ENCODE results near the gene WDR62.

WDR62 gene

DNA sequence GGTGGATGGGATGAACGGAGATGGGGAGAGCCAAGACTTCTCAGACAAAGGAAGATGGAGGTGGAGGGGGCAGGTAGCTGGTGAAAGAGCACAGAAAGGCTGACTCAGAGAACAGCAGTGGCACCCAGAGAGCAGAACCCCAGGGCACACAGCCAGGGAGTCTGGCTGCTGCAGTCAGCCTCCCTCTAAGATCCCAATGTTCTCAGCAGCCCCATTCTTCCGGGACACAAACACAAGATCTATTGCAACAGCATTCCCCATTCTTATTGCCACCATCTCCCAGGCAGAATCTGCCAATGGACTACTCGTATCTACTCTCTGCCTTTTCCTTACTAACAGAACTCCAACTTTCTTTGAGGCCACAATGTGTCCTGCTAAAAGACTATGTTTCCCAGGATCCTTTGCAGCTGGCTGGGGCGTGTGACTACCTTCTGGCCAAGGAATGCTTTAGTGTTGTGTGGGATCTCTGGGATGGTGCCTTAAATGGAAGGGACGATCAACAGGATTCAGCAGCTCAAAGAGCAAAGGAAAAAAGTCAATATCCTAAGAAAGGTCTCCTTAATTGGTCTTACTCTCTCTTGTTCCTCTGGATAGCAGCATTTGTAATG is 8.2 kb upstream of the WDR62 start:
- no peak overlapping the region for H3K4me3 ChIP-seq (ENCODE audit: low read depth, low read length)
- H3K9ac ChIP-seq (ENCODE audit: low read depth, low read length), result no peak overlapping the region
- H3K27me3 ChIP-seq (ENCODE audit: control insufficient read depth, insufficient read depth, low read length), result no peaks in the 10 kb centered on the region
- peaks cover 6% of the 10 kb centered on the region for H3K4me1 ChIP-seq (ENCODE audit: control insufficient read depth, insufficient read depth, low read length)
- H3K9me3 ChIP-seq (ENCODE audit: control insufficient read depth, insufficient read depth, low read length), result no peaks in the 10 kb centered on the region
- H3K36me3 ChIP-seq (ENCODE audit: control insufficient read depth, insufficient read depth, low read length), result no peaks in the 10 kb centered on the region

- H3K4me1 ChIP-seq (ENCODE audit: control insufficient read depth, insufficient read depth, low read length), result peaks cover 8% of the 10 kb centered on the region
- H3K9ac ChIP-seq (ENCODE audit: low read depth, low read length), result no peak overlapping the region
- H3K36me3 ChIP-seq (ENCODE audit: control insufficient read depth, insufficient read depth, low read length), result no peaks in the 10 kb centered on the region
- no peaks in the 10 kb centered on the region for H3K27me3 ChIP-seq (ENCODE audit: control insufficient read depth, insufficient read depth, low read length)
- H3K4me3 ChIP-seq (ENCODE audit: low read depth, low read length), result no peak overlapping the region
- no peaks in the 10 kb centered on the region for H3K9me3 ChIP-seq (ENCODE audit: control insufficient read depth, insufficient read depth, low read length)
Observed at GRCh38 chr19:36047835-36048234, 6.9 kb upstream of the WDR62 start.

DNA sequence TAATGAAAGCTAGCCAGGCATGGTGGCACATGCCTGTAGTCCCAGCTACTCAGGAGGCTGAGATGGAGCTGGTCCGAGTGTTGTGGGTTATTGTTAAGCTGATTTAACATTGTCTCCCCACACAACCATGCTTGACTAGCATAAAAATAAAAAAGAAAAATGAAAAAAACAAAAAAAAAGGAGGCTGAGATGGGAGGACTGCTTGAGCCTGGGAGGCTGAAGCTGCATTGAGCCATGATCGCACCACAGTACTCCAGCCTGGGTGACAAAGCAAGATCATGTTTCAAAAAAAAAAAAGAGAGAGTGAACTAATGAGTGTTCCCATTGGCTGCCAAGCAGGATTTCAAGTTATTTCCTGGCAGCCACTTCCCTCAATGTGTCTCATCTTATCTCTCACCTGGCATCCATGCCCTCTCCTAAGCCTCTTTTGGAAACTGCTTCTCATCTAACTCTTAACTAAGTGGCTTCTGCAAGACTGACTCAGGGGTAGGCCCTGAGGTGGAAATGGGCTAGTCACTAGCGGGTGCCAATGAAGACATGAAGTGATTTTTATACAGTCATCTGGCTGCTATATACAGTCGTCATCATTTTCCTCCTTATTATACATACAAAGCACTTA is 5.5 kb upstream of the WDR62 start:
- H3K36me3 ChIP-seq (ENCODE audit: control insufficient read depth, insufficient read depth, low read length), result no peaks in the 10 kb centered on the region
- H3K9me3 ChIP-seq (ENCODE audit: control insufficient read depth, insufficient read depth, low read length), result no peaks in the 10 kb centered on the region
- H3K4me3 ChIP-seq (ENCODE audit: low read depth, low read length), result no peak overlapping the region
- H3K27me3 ChIP-seq (ENCODE audit: control insufficient read depth, insufficient read depth, low read length), result no peaks in the 10 kb centered on the region
- H3K4me1 ChIP-seq (ENCODE audit: control insufficient read depth, insufficient read depth, low read length), result peaks cover 8% of the 10 kb centered on the region
- H3K9ac ChIP-seq (ENCODE audit: low read depth, low read length), result no peak overlapping the region

GRCh38 chr19:36051236-36051635 is 3.5 kb upstream of the WDR62 start:
- Histone ChIP-seq H3K4me3 (ENCODE audit: low read depth, low read length) (peak overlapping the region; percentile 9), H3K27me3 (ENCODE audit: control insufficient read depth, insufficient read depth, low read length) (no peaks in the 10 kb centered on the region), H3K4me1 (ENCODE audit: control insufficient read depth, insufficient read depth, low read length) (peaks cover 8% of the 10 kb centered on the region), H3K36me3 (ENCODE audit: control insufficient read depth, insufficient read depth, low read length) (no peaks in the 10 kb centered on the region), H3K9ac (ENCODE audit: low read depth, low read length) (no peak overlapping the region), H3K9me3 (ENCODE audit: control insufficient read depth, insufficient read depth, low read length) (no peaks in the 10 kb centered on the region)

GRCh38 chr19:36051637-36052036 is 3.1 kb upstream of the WDR62 start:
- H3K4me1 ChIP-seq (ENCODE audit: control insufficient read depth, insufficient read depth, low read length), result peaks cover 12% of the 10 kb centered on the region
- H3K9me3 ChIP-seq (ENCODE audit: control insufficient read depth, insufficient read depth, low read length), result no peaks in the 10 kb centered on the region
- no peaks in the 10 kb centered on the region for H3K27me3 ChIP-seq (ENCODE audit: control insufficient read depth, insufficient read depth, low read length)
- no peaks in the 10 kb centered on the region for H3K36me3 ChIP-seq (ENCODE audit: control insufficient read depth, insufficient read depth, low read length)
- H3K4me3 ChIP-seq (ENCODE audit: low read depth, low read length), result peak overlapping the region; percentile 9
- H3K9ac ChIP-seq (ENCODE audit: low read depth, low read length), result no peak overlapping the region

DNA sequence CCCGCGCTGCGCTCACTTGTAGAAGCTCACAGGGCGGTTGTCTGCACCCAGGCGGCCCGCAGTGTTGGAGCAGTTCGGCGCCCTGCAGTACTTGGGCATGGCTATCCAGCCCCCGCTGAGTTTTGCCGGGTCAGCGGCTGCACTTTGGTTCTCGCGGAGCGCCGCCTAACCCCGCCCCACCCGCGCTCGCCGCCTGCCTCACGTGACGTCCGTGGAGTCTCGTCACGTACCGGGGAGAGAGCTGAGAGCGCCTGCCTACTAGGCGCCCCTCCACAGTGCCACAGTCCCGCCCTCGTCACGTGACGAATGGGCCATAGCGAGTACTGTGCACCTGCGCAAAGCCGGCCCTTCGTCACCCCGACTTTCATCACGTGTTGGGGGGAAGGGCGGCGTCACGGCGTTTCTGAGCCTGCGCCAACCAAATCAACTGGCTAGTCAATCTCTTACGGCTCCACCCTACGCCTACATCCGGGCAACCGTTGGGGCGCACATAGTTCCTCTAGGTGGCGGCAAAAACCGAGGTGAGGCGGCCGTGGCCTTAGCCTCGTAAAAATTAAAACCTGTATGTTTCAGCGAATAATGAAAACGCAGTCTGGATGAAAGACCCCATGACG is 471 bp upstream of the WDR62 start, which contains the start of gene THAP8:
THAP8 (minus strand) TSS at position 167 of the 614 bp plus-strand sequence; CDS start at position 99, 68 bp downstream.
- Histone ChIP-seq H3K9me3 (ENCODE audit: control insufficient read depth, insufficient read depth, low read length) (no peaks in the 10 kb centered on the region), H3K36me3 (ENCODE audit: control insufficient read depth, insufficient read depth, low read length) (peaks cover 8% of the 10 kb centered on the region), H3K4me1 (ENCODE audit: control insufficient read depth, insufficient read depth, low read length) (peaks cover 12% of the 10 kb centered on the region), H3K9ac (ENCODE audit: low read depth, low read length) (peak within 1 kb of the TSS; percentile 74), H3K27me3 (ENCODE audit: control insufficient read depth, insufficient read depth, low read length) (no peaks in the 10 kb centered on the region), H3K4me3 (ENCODE audit: low read depth, low read length) (peak within 1 kb of the TSS; percentile 95)

DNA sequence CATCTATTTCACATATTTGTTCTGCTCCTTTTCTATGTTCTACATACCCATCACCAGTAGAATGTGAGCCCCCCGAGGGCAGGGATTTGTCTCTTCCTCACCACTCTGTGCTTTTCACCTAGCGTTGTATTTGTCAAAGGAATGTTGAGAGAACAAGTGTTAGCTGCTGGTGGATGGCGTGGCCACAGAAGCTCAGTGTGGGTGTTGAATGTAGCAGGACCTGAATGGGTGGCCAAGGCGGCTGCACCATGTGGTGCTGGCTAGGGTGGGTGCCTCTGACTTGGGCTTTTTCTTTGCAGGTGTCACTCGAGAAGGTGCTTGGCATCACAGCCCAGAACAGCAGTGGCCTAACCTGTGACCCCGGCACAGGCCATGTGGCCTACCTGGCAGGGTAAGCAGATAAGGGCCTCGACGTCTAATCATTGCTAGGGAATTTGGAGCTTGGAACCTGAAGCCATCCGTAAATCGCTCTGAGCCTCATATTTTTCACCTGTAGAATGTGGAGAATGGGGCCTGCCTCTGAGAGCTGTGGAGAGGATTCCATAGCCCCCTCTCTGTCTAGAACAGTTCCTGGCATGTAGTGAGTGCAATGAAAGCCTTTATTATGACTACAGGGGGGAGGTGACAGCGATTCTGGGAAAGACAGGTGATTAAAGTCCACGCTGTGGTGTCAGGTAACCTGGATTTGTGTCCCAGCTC is 3.9 kb downstream of the WDR62 start:
- Histone ChIP-seq H3K27me3 (ENCODE audit: control insufficient read depth, insufficient read depth, low read length) (no peaks in the 10 kb centered on the region), H3K36me3 (ENCODE audit: control insufficient read depth, insufficient read depth, low read length) (peaks cover 38% of the 10 kb centered on the region), H3K4me1 (ENCODE audit: control insufficient read depth, insufficient read depth, low read length) (peaks cover 4% of the 10 kb centered on the region), H3K4me3 (ENCODE audit: low read depth, low read length) (no peak overlapping the region), H3K9me3 (ENCODE audit: control insufficient read depth, insufficient read depth, low read length) (no peaks in the 10 kb centered on the region), H3K9ac (ENCODE audit: low read depth, low read length) (no peak overlapping the region)

DNA sequence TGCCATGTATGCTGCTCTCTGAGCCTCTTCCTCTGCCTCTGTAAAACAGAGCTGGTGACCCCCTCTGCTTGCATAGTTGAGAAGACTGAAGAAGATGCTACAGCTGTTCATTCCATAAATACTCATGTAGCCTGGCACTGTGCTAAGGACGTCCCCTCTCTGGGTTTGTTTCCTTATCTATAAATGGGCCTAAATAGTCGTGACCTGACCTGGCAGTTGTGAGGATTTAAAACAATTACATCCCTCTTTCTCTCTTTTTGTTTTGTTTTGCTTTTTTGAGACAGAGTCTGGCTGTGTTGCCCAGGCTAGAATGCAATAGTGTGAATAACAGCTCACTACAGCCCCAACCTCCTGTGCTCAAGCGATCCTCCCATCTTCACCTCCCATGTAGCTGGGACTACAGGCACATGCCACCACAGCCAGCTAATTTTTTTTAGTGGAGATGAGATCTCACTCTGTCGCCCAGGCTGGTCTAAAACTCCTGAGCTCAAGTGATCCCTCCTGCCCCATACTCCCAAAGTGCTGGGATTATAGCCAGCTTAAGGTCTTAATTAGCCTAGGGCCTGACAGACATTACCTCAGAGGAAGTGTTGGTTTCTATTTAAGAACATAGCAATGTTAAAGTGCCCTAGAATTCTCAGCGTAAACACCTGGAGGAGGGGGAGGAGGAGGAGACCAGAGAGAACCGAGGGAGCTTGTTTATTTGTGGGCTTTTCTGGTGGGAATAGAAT is 4.6 kb downstream of the WDR62 start:
- H3K4me3 ChIP-seq (ENCODE audit: low read depth, low read length), result no peak overlapping the region
- peaks cover 4% of the 10 kb centered on the region for H3K4me1 ChIP-seq (ENCODE audit: control insufficient read depth, insufficient read depth, low read length)
- H3K9ac ChIP-seq (ENCODE audit: low read depth, low read length), result no peak overlapping the region
- no peaks in the 10 kb centered on the region for H3K27me3 ChIP-seq (ENCODE audit: control insufficient read depth, insufficient read depth, low read length)
- H3K36me3 ChIP-seq (ENCODE audit: control insufficient read depth, insufficient read depth, low read length), result peaks cover 41% of the 10 kb centered on the region
- H3K9me3 ChIP-seq (ENCODE audit: control insufficient read depth, insufficient read depth, low read length), result no peaks in the 10 kb centered on the region

- H3K9me3 ChIP-seq (ENCODE audit: control insufficient read depth, insufficient read depth, low read length), result no peaks in the 10 kb centered on the region
- no peaks in the 10 kb centered on the region for H3K27me3 ChIP-seq (ENCODE audit: control insufficient read depth, insufficient read depth, low read length)
- H3K4me1 ChIP-seq (ENCODE audit: control insufficient read depth, insufficient read depth, low read length), result peaks cover 4% of the 10 kb centered on the region
- no peak overlapping the region for H3K9ac ChIP-seq (ENCODE audit: low read depth, low read length)
- peaks cover 46% of the 10 kb centered on the region for H3K36me3 ChIP-seq (ENCODE audit: control insufficient read depth, insufficient read depth, low read length)
- no peak overlapping the region for H3K4me3 ChIP-seq (ENCODE audit: low read depth, low read length)
Observed at GRCh38 chr19:36060430-36060829, 5.7 kb downstream of the WDR62 start.

- Histone ChIP-seq H3K9me3 (ENCODE audit: control insufficient read depth, insufficient read depth, low read length) (no peaks in the 10 kb centered on the region), H3K36me3 (ENCODE audit: control insufficient read depth, insufficient read depth, low read length) (peaks cover 56% of the 10 kb centered on the region), H3K9ac (ENCODE audit: low read depth, low read length) (no peak overlapping the region), H3K4me1 (ENCODE audit: control insufficient read depth, insufficient read depth, low read length) (peaks cover 2% of the 10 kb centered on the region), H3K27me3 (ENCODE audit: control insufficient read depth, insufficient read depth, low read length) (no peaks in the 10 kb centered on the region), H3K4me3 (ENCODE audit: low read depth, low read length) (no peak overlapping the region)
Observed at GRCh38 chr19:36061367-36061766, 6.7 kb downstream of the WDR62 start.

DNA sequence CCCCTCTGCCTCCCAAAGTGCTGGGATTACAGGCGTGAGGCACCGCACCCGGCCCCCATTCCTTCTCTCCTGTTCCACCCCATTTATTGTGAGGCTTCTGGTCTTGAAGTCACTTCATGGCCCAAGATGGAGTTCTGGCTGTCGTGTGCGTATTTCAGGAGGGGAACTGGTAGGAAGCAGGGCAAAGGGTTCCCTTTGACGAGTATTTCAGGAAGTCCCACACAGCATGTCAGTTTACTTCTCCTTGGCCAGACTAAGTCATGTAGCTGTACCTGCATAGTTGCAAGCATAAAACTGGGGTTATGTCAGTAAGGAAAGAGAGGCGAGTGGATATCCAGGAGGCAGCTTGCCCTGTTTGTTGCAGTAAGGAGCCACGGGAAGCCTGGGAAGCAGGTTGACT is 10.1 kb downstream of the WDR62 start:
- no peak overlapping the region for H3K9ac ChIP-seq (ENCODE audit: low read depth, low read length)
- H3K36me3 ChIP-seq (ENCODE audit: control insufficient read depth, insufficient read depth, low read length), result peaks cover 65% of the 10 kb centered on the region
- no peaks in the 10 kb centered on the region for H3K9me3 ChIP-seq (ENCODE audit: control insufficient read depth, insufficient read depth, low read length)
- H3K27me3 ChIP-seq (ENCODE audit: control insufficient read depth, insufficient read depth, low read length), result no peaks in the 10 kb centered on the region
- no peaks in the 10 kb centered on the region for H3K4me1 ChIP-seq (ENCODE audit: control insufficient read depth, insufficient read depth, low read length)
- H3K4me3 ChIP-seq (ENCODE audit: low read depth, low read length), result no peak overlapping the region
